Measurements from ENCODE around the gene MCM3AP.
"Not testable (repeated sequence)": the region's sequence is repeated elsewhere in the genome, so short reads cannot be mapped to it uniquely, and the experiment has no call there.

The MCM3AP gene

DNA sequence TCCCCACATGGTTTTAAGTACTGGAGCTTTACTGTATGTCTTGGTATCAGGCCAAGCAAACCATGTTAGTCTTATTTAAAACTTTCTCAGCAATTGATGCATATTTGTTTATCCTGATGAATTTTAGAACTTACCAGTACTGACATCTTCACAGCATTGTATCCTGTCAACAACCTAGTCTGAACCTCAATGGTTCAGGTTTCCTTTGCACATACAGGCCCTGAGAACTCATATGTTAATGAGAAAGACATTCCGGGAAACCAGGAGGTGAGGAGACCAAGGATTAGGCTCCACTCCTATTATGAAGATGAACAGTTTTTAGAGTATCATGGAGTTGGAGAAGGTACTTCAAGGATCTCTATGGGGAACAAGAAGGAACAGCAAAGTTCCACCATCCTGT lies 43.8 kb downstream of the MCM3AP start:
- not testable (repeated sequence) for DNase-seq (ENCODE audit: low spot score)

DNA sequence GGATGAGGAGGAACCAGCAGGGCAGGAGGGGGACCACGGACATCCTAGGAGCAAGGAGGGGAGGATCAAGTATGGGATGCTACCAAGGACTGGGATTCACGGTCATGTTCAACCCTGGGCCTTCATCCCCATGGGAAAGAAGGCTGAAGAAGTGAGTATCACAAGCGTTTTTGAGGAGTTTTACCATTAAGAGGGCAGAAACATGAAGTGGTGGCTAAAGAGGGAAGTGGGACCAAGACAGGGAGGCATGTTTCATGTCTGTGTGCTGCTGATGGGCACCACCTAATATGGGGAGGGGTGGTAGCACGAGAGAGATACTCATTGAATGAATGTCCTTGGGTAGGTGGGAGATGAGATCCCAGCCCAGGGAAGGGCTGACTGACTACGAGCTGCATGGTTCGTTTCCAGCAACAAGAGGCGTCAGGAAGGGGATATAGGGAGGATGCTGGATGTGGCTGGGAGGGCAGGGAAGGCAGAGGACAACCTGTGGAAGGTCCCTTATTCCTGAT lies 45.5 kb downstream of the MCM3AP start:
- no peak for DNase-seq (ENCODE audit: low spot score)

DNA sequence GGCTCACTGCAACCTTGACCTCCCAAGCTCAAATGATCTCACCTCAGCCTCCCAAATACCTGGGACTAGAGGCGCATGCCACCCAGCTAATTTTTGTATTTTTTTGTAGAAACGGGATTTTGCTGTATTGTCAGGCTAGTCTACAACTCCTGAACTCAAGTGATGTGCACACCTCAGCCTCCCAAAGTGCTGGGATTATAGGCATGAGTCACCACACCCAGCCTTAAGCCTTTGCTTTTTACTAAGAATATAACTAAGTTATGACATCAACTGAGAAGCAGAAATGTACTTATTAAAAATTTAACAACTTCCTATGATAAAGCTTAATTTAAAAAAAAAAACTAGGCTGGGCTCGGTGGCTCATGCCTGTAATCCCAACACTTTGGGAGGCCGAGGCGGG lies 47.9 kb downstream of the MCM3AP start:
- no peak for DNase-seq (ENCODE audit: low spot score)

DNA sequence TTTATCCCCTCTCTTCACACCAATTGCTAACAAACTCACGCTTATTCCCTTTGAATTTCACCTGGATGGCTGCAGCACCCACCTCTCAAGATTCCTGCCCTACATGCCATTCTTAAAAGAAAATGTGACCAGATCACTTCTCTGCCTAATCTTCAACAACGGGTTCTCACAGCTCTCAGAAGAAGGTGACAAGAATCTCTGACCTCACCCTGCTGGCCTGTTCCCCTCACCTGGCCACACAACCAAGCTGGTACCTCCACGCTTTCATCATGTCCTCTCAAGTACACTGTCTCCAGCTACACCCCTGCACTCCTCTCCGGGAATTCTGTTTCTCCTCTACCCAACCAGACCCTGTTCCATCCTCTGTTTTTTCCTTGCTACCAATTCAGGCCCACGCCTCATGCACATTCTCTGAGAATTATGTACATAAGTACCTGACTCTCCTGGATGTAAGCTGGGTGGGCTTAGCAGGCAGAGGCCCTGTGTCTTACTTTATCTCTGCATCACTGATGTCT lies 50.9 kb downstream of the MCM3AP start:
- DNase-seq (ENCODE audit: low spot score) = no peak

DNA sequence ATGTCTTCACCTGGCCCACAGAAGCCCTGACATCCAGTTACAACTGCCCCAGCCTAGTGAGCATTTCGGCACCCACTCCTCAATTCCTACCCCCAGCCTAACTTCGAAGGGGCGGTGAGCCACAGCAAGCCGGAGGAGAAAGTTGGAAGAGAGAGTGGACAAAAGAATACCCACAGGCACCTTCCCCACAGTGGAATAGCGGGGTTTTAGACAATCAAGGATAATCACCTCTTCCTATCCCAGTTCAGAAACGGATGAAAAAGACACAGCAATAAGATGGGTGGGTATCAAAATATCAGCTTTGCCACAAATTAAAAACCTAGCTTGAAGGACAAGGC lies 55.5 kb downstream of the MCM3AP start:
- DNase-seq (ENCODE audit: low spot score) = no peak

DNA sequence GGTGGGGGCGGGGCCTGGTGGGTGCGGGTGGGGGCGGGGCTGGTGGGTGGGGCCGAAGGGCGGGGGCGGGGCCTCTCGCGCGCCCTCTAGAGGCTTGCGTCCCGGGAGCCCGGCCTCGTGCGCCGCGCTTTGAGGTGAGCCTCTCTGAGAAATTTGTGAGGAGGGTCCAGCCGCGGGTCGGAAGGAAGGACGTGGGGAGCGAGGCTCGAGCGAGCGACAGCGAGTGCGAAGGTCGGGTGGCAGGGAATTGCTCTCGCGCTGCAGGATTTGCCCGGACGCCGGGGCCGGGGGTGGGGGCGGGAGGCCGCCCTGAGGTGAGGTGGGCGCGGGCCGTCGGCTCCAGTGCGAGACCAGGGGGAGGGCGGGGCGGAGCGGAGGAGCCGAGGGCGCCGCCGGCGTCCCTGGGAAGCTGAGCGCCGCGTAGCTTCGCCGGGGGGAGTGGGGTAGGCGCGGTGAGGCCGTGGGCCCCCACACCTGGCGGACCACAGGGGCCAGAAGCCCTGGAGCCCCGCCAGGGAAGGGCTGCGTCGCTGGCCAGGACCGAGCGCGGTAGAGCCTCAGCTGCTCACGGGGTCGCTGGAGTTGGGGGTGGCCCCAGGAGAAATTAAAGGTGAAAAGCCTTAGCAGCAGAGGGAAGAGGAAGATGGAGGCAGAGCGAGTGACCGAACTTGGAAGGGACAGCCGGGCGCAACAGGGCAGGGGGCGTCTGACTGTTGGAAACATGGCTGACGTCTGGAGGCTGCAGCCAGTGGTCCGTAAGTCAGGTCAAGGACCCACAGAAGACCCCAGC lies 56.1 kb downstream of the MCM3AP start:
- peak; percentile 67 for DNase-seq (ENCODE audit: low spot score)

DNA sequence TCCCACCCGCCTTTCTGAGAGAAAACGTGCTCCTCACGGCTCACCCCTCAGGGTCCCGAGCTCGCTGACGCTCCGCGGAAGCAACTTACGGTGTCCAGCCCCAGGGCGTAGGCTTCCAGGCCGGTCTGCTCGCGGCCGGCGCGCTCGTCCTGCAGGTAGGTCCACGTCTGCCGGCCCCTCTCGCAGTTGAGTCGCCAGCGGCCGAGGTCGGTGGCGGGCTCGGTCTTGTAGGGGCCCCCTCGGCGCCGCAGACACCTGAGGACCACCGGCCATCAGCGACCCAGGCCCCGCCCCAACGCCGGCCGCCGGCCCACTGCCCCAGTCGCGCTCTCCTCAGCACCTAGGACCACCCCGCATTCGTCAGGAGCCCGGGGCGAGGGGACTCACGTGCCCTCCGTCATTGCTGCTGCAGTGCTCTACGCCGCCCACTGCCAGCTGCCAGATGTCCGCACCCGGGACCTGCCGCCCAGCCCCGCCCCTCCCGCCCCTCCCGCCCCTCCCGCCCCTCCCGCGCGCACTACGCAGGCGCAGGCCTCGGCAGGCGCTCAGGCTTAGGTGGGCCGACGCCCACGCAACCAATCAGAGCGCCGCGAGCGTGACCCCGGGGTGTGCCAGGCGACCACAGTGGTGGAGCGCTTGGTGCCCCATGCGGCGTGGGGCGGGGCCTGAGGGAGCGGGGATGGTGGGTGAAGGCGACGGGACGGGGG lies 56.9 kb downstream of the MCM3AP start, which contains the start of gene LSS:
Gene LSS, minus strand, starts transcription at position 430 of the 707 bp plus-strand sequence. Its CDS starts 29 bp downstream, at position 401.
- DNase-seq (ENCODE audit: low spot score) = peak; percentile 99

DNA sequence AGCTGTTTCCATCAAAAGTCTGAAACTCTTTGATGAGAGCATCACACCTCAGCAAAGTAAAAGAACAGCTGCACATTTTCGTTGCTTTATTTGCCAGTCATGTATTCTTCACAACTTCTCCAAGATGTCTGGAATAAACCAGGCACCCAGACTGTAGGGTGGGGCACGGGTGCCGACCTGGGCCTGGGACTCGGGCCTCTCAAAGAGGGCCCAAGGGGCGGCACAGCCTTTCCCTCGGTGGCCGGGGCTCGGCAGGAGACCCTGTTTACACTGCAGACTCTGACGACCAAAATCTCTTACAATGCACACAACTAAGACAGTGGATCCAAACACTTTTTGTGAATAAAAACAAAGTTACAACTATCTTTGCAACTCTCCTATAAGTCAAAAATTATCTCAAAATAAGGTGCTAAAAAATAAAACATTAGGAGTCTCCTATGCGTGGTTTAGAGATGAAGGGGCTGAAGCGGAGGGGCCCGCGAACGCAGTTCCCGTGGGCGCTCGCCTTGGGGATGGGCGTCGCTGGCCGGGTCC lies 57.5 kb downstream of the MCM3AP start:
- no peak for DNase-seq (ENCODE audit: low spot score)

DNA sequence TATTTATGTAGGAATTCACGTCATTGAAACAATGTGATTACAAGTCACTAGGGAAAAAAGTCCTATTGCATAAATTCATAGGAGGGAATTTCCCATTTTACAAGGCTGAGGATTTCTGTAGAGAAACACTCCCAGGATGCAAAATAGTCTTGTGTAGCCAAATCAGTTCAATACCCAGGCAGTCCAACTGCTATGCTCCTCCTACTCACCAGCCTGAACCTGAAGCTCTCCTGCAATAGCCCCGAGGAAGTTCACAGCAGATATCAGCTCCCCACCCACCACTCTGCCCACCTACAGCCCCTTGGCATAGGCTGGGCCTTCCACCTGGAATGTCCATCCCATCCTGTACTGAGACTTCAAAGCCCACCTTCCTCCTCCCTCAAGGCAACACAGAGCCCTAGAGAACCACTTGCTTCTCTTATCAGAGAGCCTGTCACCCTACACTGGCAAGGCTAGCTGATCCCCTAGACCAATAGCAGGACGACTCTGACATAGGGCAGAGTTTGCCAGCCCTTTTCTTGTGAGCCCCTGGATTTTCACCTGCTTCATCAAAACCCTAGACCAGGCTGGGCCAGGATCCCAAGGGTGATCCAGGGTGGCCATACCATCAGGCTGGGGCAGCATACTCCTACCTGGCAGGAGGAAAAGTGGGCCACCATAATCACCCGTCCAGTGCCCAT lies 58.4 kb downstream of the MCM3AP start:
- DNase-seq (ENCODE audit: low spot score) = peak; percentile 24

DNA sequence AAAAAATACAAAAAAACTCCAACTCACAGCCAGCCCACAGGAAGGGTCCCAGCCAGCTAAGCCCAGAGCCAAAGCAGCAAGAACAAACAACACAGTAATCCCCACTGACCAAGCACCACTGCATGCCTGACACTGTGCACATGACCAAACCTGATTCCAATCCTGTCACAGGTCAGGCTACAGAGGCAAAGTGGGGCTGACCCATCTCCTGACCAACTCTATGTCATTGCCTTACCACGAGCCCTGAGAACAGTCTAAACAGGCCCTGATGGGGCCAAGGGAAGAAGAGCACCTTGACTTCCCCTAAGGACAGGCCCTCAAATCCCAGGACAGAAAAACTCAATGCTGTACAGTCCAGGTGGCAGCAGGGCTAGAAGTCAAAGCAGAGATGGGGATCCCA lies 59.3 kb downstream of the MCM3AP start:
- no peak for DNase-seq (ENCODE audit: low spot score)

DNA sequence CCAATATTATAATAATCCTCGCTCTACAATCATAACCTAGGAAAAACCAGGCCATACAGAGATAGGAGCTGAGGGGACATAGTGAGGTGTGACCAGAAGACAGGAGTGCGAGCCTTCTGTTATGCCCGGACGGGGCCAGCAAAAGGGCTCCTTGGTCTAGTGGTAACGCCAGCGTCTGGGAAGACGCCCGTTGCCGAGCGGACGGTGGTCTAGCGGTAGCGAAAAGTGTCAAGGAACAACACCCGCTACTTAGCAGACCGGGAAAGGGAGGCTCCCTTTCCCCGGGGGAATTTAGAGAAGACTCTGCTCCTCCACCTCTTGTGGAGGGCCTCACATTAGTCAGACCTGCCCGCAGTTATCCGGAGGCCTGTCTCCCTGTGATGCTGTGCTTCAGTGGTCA lies 61.8 kb downstream of the MCM3AP start:
- not testable (repeated sequence) for DNase-seq (ENCODE audit: low spot score)

DNA sequence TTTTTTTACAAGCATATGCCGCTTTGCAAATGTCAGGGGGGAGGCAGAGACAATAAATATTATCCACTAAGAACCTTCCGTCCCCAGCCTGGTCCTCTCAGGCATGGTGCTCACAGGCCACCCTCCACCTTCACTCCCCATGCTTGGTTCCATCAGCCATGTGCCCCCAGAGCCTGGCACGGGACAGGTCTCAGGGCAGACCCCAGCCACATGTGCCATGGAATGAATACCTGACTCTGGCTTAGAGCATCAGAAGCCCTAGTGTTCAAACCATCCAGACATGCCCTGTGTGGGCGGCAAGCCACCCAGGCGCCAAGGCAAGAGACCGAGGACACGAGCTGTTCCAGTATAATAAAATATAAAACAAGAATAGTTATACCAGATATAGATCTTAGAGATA lies 62.2 kb downstream of the MCM3AP start:
- no peak for DNase-seq (ENCODE audit: low spot score)

DNA sequence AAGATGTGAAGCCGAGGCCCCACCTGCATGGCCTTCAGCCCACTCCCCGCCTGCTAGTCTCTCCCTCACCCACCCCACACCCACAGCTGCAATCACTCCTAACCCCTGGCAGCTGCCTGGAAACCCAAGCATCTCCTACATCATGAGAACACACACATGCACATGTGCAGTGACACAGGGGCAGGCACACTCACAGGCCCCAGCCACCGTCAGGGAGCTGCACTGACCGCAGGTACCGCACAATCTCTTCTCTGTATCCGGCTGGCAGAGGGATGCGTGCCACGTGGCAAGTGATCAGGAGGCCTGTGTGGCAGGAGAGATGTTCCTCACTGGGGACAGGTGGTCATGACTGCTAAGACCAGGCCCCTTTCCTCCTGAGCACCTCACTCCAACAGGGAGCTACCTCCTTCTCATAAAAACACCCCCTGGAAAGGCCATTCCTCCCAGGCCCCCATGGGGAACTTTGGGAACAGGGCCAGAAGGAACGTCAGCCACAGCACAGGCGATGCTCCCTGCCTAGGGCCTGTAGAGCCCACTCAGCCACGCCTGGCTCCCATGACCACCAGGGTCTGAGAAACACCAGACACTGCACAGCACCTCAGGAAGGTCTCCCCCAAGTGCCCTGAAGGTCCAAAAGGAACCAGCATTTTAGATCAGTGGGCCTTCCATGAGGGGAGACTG lies 62.8 kb downstream of the MCM3AP start:
- no peak for DNase-seq (ENCODE audit: low spot score)

DNA sequence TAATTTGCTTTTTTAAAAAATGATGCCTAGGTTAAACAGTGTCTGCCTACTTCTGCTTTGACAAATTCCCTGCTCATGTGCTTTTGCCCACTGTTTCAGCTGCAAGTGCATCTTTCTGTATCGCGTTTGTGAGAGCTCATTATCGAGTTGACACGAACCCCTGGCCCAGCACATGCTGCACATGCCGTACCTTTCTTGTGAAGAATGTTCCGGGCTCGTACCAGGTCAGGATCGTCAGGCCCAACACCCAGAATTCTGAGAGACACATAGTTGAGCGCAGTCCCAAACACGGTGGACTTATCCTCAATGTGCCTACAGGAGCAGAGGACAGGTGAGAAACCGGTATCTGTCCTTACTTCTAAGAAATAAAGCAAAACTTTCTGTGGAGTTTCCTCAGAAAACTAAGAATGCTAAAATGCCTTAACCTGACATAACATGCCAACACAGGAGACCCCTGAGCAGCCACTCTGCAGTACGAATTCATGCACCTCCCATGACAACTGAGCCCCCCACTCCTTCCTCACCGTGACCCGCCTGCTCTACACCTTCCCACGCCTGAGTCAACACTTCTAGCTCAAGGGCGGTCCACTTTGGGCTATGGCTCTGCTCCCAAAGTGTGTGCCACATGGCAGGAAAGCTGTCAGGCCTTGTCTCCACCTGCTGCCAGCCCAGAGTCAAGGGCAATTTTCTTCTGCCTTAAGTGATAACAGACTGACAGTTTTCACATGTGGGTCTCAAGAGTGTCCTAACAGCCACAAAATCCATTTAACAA lies 63.6 kb downstream of the MCM3AP start:
- DNase-seq (ENCODE audit: low spot score) = no peak

DNA sequence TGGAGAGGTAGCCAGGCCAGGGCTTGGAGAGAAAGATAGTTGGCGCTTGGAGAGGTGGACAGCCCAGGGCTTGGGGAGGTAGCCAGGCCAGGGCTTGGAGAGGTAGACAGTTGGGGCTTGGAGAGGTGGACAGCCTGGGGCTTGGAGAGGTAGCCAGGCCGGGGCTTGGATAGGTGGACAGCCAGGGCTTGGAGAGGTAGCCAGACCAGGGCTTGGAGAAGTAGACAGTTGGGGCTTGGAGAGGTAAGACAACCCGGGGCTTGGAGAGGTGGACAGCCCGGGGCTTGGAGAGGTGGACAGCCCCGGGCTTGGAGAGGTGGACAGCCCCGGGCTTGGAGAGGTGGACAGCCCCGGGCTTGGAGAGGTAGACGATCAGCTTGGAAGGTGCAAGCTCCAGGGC lies 64.6 kb downstream of the MCM3AP start:
- no peak for DNase-seq (ENCODE audit: low spot score)

DNA sequence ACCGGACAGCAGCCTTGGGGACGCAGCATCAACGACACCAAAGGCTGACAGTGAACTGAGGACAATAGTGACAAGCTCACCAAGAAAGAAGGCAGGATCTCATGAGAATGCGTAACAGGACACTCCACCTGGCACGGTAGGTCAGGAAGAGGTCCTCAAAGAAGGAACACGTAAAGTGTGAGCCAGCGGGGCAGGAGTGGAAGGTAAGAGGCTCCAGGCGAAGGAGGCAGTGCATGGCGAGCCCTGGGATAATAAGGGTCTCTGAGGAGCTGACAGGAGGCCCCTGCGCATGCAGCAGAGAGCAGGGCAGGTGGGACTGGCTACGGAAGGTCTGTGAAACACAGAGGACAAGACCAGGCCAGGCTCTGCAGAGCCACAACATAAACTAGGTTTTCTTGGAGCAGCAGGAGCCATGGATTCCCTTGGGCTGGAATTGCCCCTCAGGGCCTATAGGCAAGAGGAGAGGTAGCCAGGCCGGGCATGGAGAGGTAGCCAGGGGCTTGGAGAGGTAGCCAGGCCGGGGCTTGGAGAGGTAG lies 65.1 kb downstream of the MCM3AP start:
- no peak for DNase-seq (ENCODE audit: low spot score)

DNA sequence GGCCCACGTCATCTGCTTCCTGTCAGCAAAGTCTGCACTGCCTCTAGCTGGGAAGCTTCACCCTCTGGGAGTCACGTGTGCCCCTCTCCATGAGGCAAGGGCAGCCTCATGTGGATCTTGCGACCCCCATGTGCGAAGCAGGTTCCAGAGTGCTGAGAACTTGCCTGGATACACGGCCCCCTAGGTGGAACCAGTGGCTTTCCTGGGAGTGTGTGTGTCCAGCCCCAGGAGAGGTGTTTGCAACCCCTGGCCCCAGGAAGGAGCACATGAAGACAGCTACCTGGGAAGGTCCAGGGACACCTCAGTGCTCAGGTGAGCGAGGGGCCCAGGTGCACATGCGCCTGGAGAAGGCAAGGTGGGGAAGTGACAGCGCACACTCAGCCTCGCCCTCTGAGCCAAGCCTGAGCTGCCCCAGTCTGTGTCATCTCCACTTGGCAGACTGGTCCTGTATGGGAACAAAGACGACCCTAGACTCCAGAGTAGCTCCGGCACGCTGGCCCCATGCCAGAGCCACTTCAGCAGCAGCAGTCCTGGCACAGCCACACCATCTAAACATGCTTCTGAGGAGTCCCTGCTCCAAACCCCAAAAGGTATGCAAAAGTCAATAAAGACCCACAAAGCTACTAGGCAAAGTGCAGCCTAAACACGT lies 65.7 kb downstream of the MCM3AP start:
- no peak for DNase-seq (ENCODE audit: low spot score)

DNA sequence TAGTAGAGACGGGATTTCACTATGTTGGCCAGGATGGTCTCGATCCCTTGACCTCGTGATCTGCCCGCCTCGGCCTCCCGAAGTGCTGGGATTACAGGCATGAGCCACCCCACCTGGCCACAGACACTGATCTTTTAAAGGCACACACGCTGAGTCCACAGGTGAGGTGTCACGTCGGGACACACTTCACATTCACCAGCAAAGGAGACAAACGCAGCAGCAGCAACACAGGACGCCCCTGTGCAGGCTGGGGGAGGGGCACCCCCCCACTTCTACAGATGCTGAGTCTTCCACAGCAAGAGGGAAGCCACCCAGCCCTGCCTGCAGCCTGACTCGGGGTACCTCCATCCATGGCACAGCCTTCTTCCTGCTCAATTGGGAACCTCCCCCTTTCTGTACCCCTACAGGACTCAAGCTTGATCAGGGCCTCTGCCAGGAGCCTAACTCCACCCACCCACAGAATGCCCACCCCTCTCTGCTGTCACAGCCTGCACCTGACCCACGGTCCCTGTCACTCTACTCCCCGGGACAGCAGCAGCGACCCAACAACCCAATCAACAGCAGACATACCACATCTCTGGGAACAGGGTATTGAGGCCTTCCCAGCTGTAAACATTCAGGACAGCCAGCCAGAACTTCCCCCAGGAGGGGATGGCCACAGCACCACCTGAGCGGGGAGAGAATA lies 66.4 kb downstream of the MCM3AP start:
- no peak for DNase-seq (ENCODE audit: low spot score)

DNA sequence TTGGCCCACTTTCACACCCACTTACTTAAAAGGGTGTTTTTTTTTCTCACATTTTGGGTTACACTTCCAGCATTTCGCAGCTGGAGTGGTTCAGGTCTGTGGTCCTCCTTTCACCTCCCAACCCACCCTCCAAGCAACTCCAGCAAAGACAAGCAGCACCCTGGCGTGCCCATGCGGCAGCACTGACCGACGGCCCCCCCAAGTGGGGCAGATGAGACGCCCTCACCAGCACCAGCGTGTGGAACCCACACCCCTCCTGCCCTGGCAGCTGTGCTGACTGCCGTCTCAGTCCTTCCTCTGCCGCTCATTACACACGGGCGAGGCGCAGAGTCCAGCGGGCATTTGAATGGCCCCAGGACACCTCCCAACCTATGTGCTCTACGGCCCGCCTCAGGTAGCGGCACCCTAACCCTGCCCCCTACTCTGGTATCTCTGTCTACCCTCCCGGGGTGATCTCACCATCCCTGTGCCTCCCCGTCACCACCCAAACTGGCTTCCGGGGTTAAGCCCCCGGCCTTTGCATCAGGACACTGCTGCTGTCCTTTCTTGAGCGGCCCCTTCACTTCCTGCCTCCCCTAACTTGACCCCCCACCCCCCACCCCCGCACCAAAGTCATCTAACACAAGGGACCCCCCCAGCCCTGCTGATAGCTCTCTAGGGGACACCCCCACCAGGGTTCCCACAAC lies 67.8 kb downstream of the MCM3AP start:
- no peak for DNase-seq (ENCODE audit: low spot score)
